ENCODE results near the gene PGAM5.
A peak's percentile ranks its signal among the peaks of the same experiment; 100 is the strongest.
"Not testable (repeated sequence)": the region's sequence is repeated elsewhere in the genome, so short reads cannot be mapped to it uniquely, and the experiment has no call there.

The PGAM5 gene

DNA sequence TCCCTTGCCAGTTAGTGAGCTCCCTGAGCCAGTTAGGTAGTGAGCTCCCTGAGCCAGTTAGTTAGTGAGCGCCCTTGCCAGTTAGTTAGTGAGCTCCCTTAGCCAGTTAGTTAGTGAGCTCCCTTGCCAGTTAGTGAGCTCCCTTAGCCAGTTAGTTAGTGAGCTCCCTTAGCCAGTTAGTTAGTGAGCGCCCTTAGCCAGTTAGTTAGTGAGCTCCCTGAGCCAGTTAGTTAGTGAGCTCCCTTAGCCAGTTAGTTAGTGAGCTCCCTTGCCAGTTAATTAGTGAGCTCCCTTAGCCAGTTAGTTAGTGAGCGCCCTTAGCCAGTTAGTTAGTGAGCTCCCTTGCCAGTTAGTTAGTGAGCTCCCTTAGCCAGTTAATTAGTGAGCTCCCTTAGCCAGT, 18.6 kb upstream of the PGAM5 start:
- not testable (repeated sequence) for H3K4me1 ChIP-seq (ENCODE audit: control insufficient read depth in 2 of 2, insufficient read depth in 1 of 2, low read depth in 1 of 2, low read length in 2 of 2); H2BK5ac ChIP-seq (ENCODE audit: low read length); H3K14ac ChIP-seq (ENCODE audit: low read length); H2AFZ ChIP-seq (ENCODE audit: low read length); H2BK15ac ChIP-seq (ENCODE audit: low read length); H3K4ac ChIP-seq (ENCODE audit: low read length); H3K18ac ChIP-seq (ENCODE audit: low read length); H2AK5ac ChIP-seq (ENCODE audit: low read depth, low read length); H2BK12ac ChIP-seq (ENCODE audit: low read length); H3K79me1 ChIP-seq (ENCODE audit: low read depth, low read length); H3K9me3 ChIP-seq (replicated peaks in 1 of 2; ENCODE audit: control insufficient read depth in 2 of 2, insufficient read depth in 1 of 2, low read depth in 1 of 2, low read length in 2 of 2); H4K8ac ChIP-seq (ENCODE audit: low read depth, low read length); H2BK120ac ChIP-seq (ENCODE audit: low read depth, low read length); H3K23ac ChIP-seq (ENCODE audit: low read depth, low read length, poor library complexity); DNase-seq (ENCODE audit: low spot score); H3K9ac ChIP-seq (ENCODE audit: low read depth, low read length, poor library complexity); H3K27ac ChIP-seq (replicated peaks; ENCODE audit: low read length); H3K27me3 ChIP-seq (ENCODE audit: control insufficient read depth in 3 of 3, insufficient read depth in 3 of 3, low read depth in 1 of 3, low read length in 3 of 3); H3K4me2 ChIP-seq (ENCODE audit: insufficient read depth, low read length, poor library complexity, severe bottlenecking); H4K91ac ChIP-seq (ENCODE audit: low read depth, low read length, poor library complexity)
- WGBS, 2 donors (ENCODE audit: extremely low coverage in 2 of 2, insufficient read length in 2 of 2, insufficient replicate concordance in 1 of 2): no CpG with 5 or more reads among the region's 3 CpGs
- peaks cover 9 to 48% of the 10 kb centered on the region in 2 donors for H3K36me3 ChIP-seq (replicated peaks in 1 of 2; ENCODE audit: control insufficient read depth in 2 of 2, insufficient read depth in 2 of 2, low read length in 2 of 2)
- peak overlapping the region in 1 of 2 donors; percentile 46 for H3K4me3 ChIP-seq (ENCODE audit: low read length in 2 of 2)

DNA sequence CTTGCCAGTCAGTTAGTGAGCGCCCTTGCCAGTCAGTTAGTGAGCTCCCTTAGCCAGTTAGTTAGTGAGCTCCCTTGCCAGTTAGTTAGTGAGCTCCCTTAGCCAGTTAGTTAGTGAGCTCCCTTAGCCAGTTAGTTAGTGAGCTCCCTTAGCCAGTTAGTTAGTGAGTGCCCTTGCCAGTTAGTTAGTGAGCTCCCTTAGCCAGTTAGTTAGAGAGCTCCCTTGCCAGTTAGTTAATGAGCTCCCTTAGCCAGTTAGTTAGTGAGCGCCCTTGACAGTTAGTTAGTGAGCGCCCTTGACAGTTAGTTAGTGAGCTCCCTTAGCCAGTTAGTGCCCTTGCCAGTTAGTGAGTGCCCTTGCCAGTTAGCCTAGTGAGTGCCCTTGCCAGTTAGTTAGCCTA, 15.8 kb upstream of the PGAM5 start:
- not testable (repeated sequence) for H3K14ac ChIP-seq (ENCODE audit: low read length); H3K9me3 ChIP-seq (replicated peaks in 1 of 2; ENCODE audit: control insufficient read depth in 2 of 2, insufficient read depth in 1 of 2, low read depth in 1 of 2, low read length in 2 of 2); H2AFZ ChIP-seq (ENCODE audit: low read length); H3K27me3 ChIP-seq (ENCODE audit: control insufficient read depth in 3 of 3, insufficient read depth in 3 of 3, low read depth in 1 of 3, low read length in 3 of 3); H2BK15ac ChIP-seq (ENCODE audit: low read length); H4K8ac ChIP-seq (ENCODE audit: low read depth, low read length); H3K4ac ChIP-seq (ENCODE audit: low read length); H2BK5ac ChIP-seq (ENCODE audit: low read length); H3K9ac ChIP-seq (ENCODE audit: low read depth, low read length, poor library complexity); H2AK5ac ChIP-seq (ENCODE audit: low read depth, low read length); H4K91ac ChIP-seq (ENCODE audit: low read depth, low read length, poor library complexity); H2BK120ac ChIP-seq (ENCODE audit: low read depth, low read length); H3K79me1 ChIP-seq (ENCODE audit: low read depth, low read length); H3K27ac ChIP-seq (replicated peaks; ENCODE audit: low read length); H3K4me3 ChIP-seq (ENCODE audit: low read length in 2 of 2); H2BK12ac ChIP-seq (ENCODE audit: low read length); H3K4me1 ChIP-seq (ENCODE audit: control insufficient read depth in 2 of 2, insufficient read depth in 1 of 2, low read depth in 1 of 2, low read length in 2 of 2); H3K23ac ChIP-seq (ENCODE audit: low read depth, low read length, poor library complexity); H3K4me2 ChIP-seq (ENCODE audit: insufficient read depth, low read length, poor library complexity, severe bottlenecking); DNase-seq (ENCODE audit: low spot score); H3K18ac ChIP-seq (ENCODE audit: low read length)
- H3K36me3 ChIP-seq (replicated peaks in 1 of 2; ENCODE audit: control insufficient read depth in 2 of 2, insufficient read depth in 2 of 2, low read length in 2 of 2): peaks cover 13 to 69% of the 10 kb centered on the region in 2 donors
- WGBS, 2 donors (ENCODE audit: extremely low coverage in 2 of 2, insufficient read length in 2 of 2, insufficient replicate concordance in 1 of 2): no CpG with 5 or more reads among the region's 3 CpGs

DNA sequence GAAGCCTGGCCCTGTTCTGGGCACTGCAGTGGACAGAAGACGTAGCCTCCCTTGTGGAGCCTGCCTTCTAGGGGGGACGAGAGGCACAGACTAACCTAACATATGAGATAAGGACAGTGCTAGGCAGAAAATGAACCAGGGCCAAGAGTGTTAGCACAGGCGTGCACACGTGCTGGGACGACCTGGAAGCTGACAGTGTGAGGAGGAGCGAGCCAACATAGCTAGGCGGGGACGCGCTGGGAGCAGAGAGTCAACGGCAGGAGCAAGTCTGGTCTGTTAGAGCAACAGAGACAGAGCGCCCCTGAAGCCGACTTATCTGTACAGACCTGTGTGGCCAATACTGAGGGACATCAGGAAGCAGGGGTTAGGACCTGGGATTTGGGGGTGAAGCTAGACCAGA, 15.2 kb upstream of the PGAM5 start:
- H2AK5ac ChIP-seq (ENCODE audit: low read depth, low read length): no peak overlapping the region
- H3K27me3 ChIP-seq (ENCODE audit: control insufficient read depth in 3 of 3, insufficient read depth in 3 of 3, low read depth in 1 of 3, low read length in 3 of 3): no peaks in the 10 kb centered on the region
- H3K9ac ChIP-seq (ENCODE audit: low read depth, low read length, poor library complexity): no peak overlapping the region
- H3K4me3 ChIP-seq (ENCODE audit: low read length in 2 of 2): no peak overlapping the region
- H3K4me1 ChIP-seq (ENCODE audit: control insufficient read depth in 2 of 2, insufficient read depth in 1 of 2, low read depth in 1 of 2, low read length in 2 of 2): no peaks in the 10 kb centered on the region
- no peaks in the 10 kb centered on the region for H3K9me3 ChIP-seq (replicated peaks in 1 of 2; ENCODE audit: control insufficient read depth in 2 of 2, insufficient read depth in 1 of 2, low read depth in 1 of 2, low read length in 2 of 2)
- no peak overlapping the region for H3K27ac ChIP-seq (replicated peaks; ENCODE audit: low read length)
- H3K4ac ChIP-seq (ENCODE audit: low read length): no peak overlapping the region
- no peak overlapping the region for H3K14ac ChIP-seq (ENCODE audit: low read length)
- no peak overlapping the region for H4K91ac ChIP-seq (ENCODE audit: low read depth, low read length, poor library complexity)
- H2AFZ ChIP-seq (ENCODE audit: low read length): no peak overlapping the region
- H3K79me1 ChIP-seq (ENCODE audit: low read depth, low read length): peaks cover 2% of the 10 kb centered on the region
- H2BK5ac ChIP-seq (ENCODE audit: low read length): no peak overlapping the region
- H3K23ac ChIP-seq (ENCODE audit: low read depth, low read length, poor library complexity): no peak overlapping the region
- no CpG with 5 or more reads among the region's 12 CpGs for WGBS, 2 donors (ENCODE audit: extremely low coverage in 2 of 2, insufficient read length in 2 of 2, insufficient replicate concordance in 1 of 2)
- H2BK12ac ChIP-seq (ENCODE audit: low read length): no peak overlapping the region
- no peak for DNase-seq (ENCODE audit: low spot score)
- no peak overlapping the region for H4K8ac ChIP-seq (ENCODE audit: low read depth, low read length)
- H2BK15ac ChIP-seq (ENCODE audit: low read length): no peak overlapping the region
- H3K36me3 ChIP-seq (replicated peaks in 1 of 2; ENCODE audit: control insufficient read depth in 2 of 2, insufficient read depth in 2 of 2, low read length in 2 of 2): peaks cover 13 to 66% of the 10 kb centered on the region in 2 donors
- H3K18ac ChIP-seq (ENCODE audit: low read length): no peak overlapping the region
- H2BK120ac ChIP-seq (ENCODE audit: low read depth, low read length): no peak overlapping the region
- no peak overlapping the region for H3K4me2 ChIP-seq (ENCODE audit: insufficient read depth, low read length, poor library complexity, severe bottlenecking)

DNA sequence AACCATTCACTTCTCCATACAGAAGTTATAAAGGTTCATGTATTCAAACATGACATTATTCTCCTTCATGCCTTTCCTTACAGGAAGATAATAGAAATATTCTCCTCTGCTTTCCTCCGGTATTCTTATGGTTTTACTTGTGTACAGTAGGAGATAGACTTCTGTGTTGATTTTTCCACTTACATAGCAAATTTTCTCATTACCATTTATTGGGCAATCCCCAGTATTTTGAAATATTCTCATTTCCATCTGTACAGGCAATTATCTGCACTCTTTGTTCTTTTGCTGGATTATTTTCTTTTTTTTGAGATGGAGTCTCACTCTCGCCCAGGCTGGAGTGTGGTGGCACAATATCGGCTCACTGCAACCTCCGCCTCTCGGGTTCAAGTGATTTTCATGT, 12.3 kb upstream of the PGAM5 start:
- H2BK5ac ChIP-seq (ENCODE audit: low read length): no peak overlapping the region
- no peak overlapping the region for H3K4ac ChIP-seq (ENCODE audit: low read length)
- no peak overlapping the region for H2AK5ac ChIP-seq (ENCODE audit: low read depth, low read length)
- WGBS, 2 donors (ENCODE audit: extremely low coverage in 2 of 2, insufficient read length in 2 of 2, insufficient replicate concordance in 1 of 2): no CpG with 5 or more reads among the region's 5 CpGs
- peaks cover 21 to 79% of the 10 kb centered on the region in 2 donors for H3K36me3 ChIP-seq (replicated peaks in 1 of 2; ENCODE audit: control insufficient read depth in 2 of 2, insufficient read depth in 2 of 2, low read length in 2 of 2)
- H4K8ac ChIP-seq (ENCODE audit: low read depth, low read length): no peak overlapping the region
- no peak overlapping the region for H2BK15ac ChIP-seq (ENCODE audit: low read length)
- H2BK120ac ChIP-seq (ENCODE audit: low read depth, low read length): no peak overlapping the region
- H3K4me1 ChIP-seq (ENCODE audit: control insufficient read depth in 2 of 2, insufficient read depth in 1 of 2, low read depth in 1 of 2, low read length in 2 of 2): peaks cover 0 to under 1% of the 10 kb centered on the region in 2 donors
- no peak overlapping the region for H3K4me2 ChIP-seq (ENCODE audit: insufficient read depth, low read length, poor library complexity, severe bottlenecking)
- no peak overlapping the region for H2AFZ ChIP-seq (ENCODE audit: low read length)
- H3K27me3 ChIP-seq (ENCODE audit: control insufficient read depth in 3 of 3, insufficient read depth in 3 of 3, low read depth in 1 of 3, low read length in 3 of 3): no peaks in the 10 kb centered on the region
- no peak overlapping the region for H3K18ac ChIP-seq (ENCODE audit: low read length)
- no peak overlapping the region for H4K91ac ChIP-seq (ENCODE audit: low read depth, low read length, poor library complexity)
- DNase-seq (ENCODE audit: low spot score): no peak
- no peak overlapping the region for H3K14ac ChIP-seq (ENCODE audit: low read length)
- H2BK12ac ChIP-seq (ENCODE audit: low read length): no peak overlapping the region
- peaks cover 5% of the 10 kb centered on the region for H3K79me1 ChIP-seq (ENCODE audit: low read depth, low read length)
- no peak overlapping the region for H3K27ac ChIP-seq (replicated peaks; ENCODE audit: low read length)
- H3K9me3 ChIP-seq (replicated peaks in 1 of 2; ENCODE audit: control insufficient read depth in 2 of 2, insufficient read depth in 1 of 2, low read depth in 1 of 2, low read length in 2 of 2): no peaks in the 10 kb centered on the region
- no peak overlapping the region for H3K9ac ChIP-seq (ENCODE audit: low read depth, low read length, poor library complexity)
- H3K4me3 ChIP-seq (ENCODE audit: low read length in 2 of 2): no peak overlapping the region
- no peak overlapping the region for H3K23ac ChIP-seq (ENCODE audit: low read depth, low read length, poor library complexity)
